ENCODE results near the gene DYNC1H1.

Gene DYNC1H1

DNA sequence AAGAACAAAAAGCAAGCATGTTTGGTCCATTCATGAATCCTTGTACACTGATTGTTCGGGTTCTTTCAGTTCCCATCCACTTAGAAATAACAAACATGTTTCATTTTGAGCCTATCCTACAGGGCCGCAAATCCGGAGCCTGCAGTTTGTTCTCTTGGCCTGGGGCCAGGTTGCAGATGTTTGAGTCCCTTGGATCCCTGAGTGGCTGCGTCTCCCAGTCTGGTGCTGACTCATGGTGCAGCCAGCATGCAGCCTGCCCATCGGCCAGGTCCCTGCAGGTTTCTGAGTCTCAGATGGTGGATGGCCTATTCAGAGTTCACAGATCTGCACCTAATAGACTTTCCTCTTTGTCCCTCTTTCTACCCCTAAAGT lies 1.9 kb upstream of the DYNC1H1 start (continued):
- TF ChIP-seq ZNF449 (tag by site-specific recombination; IDR thresholded peaks at IDR 0.05), result 0 out of 2 replicates have a peak, but pooled peaks have one; percentile 7
- no peak for TF ChIP-seq KLF9 (tag by site-specific recombination; IDR thresholded peaks at IDR 0.05; ENCODE audit: low read depth)
- TF ChIP-seq, protein P1, sequence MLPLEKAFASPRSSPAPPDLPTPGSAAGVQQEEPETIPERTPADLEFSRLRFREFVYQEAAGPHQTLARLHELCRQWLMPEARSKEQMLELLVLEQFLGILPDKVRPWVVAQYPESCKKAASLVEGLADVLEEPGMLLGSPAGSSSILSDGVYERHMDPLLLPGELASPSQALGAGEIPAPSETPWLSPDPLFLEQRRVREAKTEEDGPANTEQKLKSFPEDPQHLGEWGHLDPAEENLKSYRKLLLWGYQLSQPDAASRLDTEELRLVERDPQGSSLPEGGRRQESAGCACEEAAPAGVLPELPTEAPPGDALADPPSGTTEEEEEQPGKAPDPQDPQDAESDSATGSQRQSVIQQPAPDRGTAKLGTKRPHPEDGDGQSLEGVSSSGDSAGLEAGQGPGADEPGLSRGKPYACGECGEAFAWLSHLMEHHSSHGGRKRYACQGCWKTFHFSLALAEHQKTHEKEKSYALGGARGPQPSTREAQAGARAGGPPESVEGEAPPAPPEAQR (tag by site-specific recombination; IDR thresholded peaks at IDR 0.05), result no peak
- TF ChIP-seq ZNF146 (tag by site-specific recombination; IDR thresholded peaks at IDR 0.05), result no peak
- TF ChIP-seq ZXDB (tag by site-specific recombination; IDR thresholded peaks at IDR 0.05), result 0 out of 2 replicates have a peak, but pooled peaks have one; percentile 30
- TF ChIP-seq ZNF426 (tag by site-specific recombination; IDR thresholded peaks at IDR 0.05), result no peak
- no peak for TF ChIP-seq GLI2 (tag by site-specific recombination; IDR thresholded peaks at IDR 0.05; ENCODE audit: borderline replicate concordance, low read depth)
- no peak for TF ChIP-seq MZF1 (tag by site-specific recombination; IDR thresholded peaks at IDR 0.05; ENCODE audit: borderline replicate concordance)
- TF ChIP-seq ZNF138 (tag by site-specific recombination; IDR thresholded peaks at IDR 0.05; ENCODE audit: borderline replicate concordance), result no peak
- no peak for TF ChIP-seq ZNF776 (tag by site-specific recombination; IDR thresholded peaks at IDR 0.05; ENCODE audit: borderline replicate concordance)
- TF ChIP-seq ZNF785 (tag by site-specific recombination; IDR thresholded peaks at IDR 0.05), result no peak
- TF ChIP-seq ZNF174 (tag by site-specific recombination; IDR thresholded peaks at IDR 0.05), result no peak
- TF ChIP-seq KLF16 (tag by site-specific recombination; IDR thresholded peaks at IDR 0.05), result no peak
- TF ChIP-seq ZNF560 (tag by site-specific recombination; IDR thresholded peaks at IDR 0.05; ENCODE audit: borderline replicate concordance), result no peak
- TF ChIP-seq ZNF302 (tag by site-specific recombination; IDR thresholded peaks at IDR 0.05; ENCODE audit: low read depth), result no peak
- no peak for TF ChIP-seq GLIS2 (tag by site-specific recombination; IDR thresholded peaks at IDR 0.05)
- no peak for TF ChIP-seq ZNF248 (tag by site-specific recombination; IDR thresholded peaks at IDR 0.05)
- TF ChIP-seq ZNF510 (tag by site-specific recombination; IDR thresholded peaks at IDR 0.05; ENCODE audit: insufficient replicate concordance), result no peak
- TF ChIP-seq ZNF514 (tag by site-specific recombination; IDR thresholded peaks at IDR 0.05), result no peak
- TF ChIP-seq ZNF791 (tag by site-specific recombination; IDR thresholded peaks at IDR 0.05), result no peak
- TF ChIP-seq ZNF600 (tag by site-specific recombination; IDR thresholded peaks at IDR 0.05), result peak; percentile 66; the same call in 1 of the 2 replicates
- TF ChIP-seq, protein P2, sequence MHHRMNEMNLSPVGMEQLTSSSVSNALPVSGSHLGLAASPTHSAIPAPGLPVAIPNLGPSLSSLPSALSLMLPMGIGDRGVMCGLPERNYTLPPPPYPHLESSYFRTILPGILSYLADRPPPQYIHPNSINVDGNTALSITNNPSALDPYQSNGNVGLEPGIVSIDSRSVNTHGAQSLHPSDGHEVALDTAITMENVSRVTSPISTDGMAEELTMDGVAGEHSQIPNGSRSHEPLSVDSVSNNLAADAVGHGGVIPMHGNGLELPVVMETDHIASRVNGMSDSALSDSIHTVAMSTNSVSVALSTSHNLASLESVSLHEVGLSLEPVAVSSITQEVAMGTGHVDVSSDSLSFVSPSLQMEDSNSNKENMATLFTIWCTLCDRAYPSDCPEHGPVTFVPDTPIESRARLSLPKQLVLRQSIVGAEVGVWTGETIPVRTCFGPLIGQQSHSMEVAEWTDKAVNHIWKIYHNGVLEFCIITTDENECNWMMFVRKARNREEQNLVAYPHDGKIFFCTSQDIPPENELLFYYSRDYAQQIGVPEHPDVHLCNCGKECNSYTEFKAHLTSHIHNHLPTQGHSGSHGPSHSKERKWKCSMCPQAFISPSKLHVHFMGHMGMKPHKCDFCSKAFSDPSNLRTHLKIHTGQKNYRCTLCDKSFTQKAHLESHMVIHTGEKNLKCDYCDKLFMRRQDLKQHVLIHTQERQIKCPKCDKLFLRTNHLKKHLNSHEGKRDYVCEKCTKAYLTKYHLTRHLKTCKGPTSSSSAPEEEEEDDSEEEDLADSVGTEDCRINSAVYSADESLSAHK (tag by site-specific recombination; IDR thresholded peaks at IDR 0.05), result no peak
- TF ChIP-seq ZNF629 (tag by site-specific recombination; IDR thresholded peaks at IDR 0.05), result 0 out of 2 replicates have a peak, but pooled peaks have one; percentile 12
- no peak for TF ChIP-seq ZNF830 (tag by site-specific recombination; IDR thresholded peaks at IDR 0.05; ENCODE audit: low read depth)
- no peak for TF ChIP-seq ZSCAN5A (tag by site-specific recombination; IDR thresholded peaks at IDR 0.05)
- no peak for TF ChIP-seq PBX3 (CRISPR knock-in tag; IDR thresholded peaks at IDR 0.05)
- no peak for TF ChIP-seq ZNF626 (tag by site-specific recombination; IDR thresholded peaks at IDR 0.05)
- no peak for TF ChIP-seq ZNF362 (tag by site-specific recombination; IDR thresholded peaks at IDR 0.05)
- no peak for TF ChIP-seq ZSCAN23 (tag by site-specific recombination; IDR thresholded peaks at IDR 0.05)
- peak; percentile 15; the same call in 1 of the 2 replicates for TF ChIP-seq GLIS1 (tag by site-specific recombination; IDR thresholded peaks at IDR 0.05)
- TF ChIP-seq ZNF37A (tag by site-specific recombination; IDR thresholded peaks at IDR 0.05), result 0 out of 2 replicates have a peak, but pooled peaks have one; percentile 23
- TF ChIP-seq ZNF530 (tag by site-specific recombination; IDR thresholded peaks at IDR 0.05; ENCODE audit: low read depth), result no peak
- no peak for TF ChIP-seq ZFHX2 (tag by site-specific recombination; conservative IDR thresholded peaks at IDR 0.05)
